HepG2 (cell line): ENCODE results near the gene FOXN3. TPM values are rescaled to one million over a fixed set of nuclear protein-coding genes. Genes with fewer than 3 reads are reported as not detected.

Experiments
- CTCF ChIP-seq: sonication (generic); formaldehyde crosslinking; IDR thresholded peaks from 2 replicates; pipeline ENCODE4 v1.5.0; 2020; ENCODE audit warnings: mild to moderate bottlenecking, missing genetic modification reagents, moderate library complexity
- ERF ChIP-seq: IDR thresholded peaks from 2 replicates; pipeline ENCODE4 v1.6.1; 2018; ENCODE audit warnings: missing biosample characterization, missing genetic modification reagents
- FOSL2 ChIP-seq: sonication (generic); formaldehyde crosslinking; IDR thresholded peaks from 2 replicates; pipeline ENCODE4 v1.4.0; 2020; ENCODE audit warnings: missing genetic modification reagents
- FOXA1 ChIP-seq, 2 experiments: fragments of 450-650 bp in 1 of 2; sonication (generic) in 1 of 2; formaldehyde crosslinking in 1 of 2; IDR thresholded peaks; 2 replicates each; pipeline versions ENCODE4 v1.4.0 to v1.6.1; 2016 to 2020; ENCODE audit warnings: missing genetic modification reagents in 1 of 2
- GABPB1 ChIP-seq: IDR thresholded peaks from 2 replicates; pipeline ENCODE4 v1.6.1; 2016; ENCODE audit warnings: mild to moderate bottlenecking, missing genetic modification reagents, moderate library complexity, missing compliant biosample characterization
- GMEB1 ChIP-seq: sonication (generic); formaldehyde crosslinking; IDR thresholded peaks from 2 replicates; pipeline ENCODE4 v1.5.1; 2020; ENCODE audit warnings: missing genetic modification reagents, mild to moderate bottlenecking, borderline replicate concordance
- HIC2 ChIP-seq: sonication (generic); formaldehyde crosslinking; IDR thresholded peaks from 2 replicates; pipeline ENCODE4 v1.9.0; 2022; ENCODE audit warnings: low read depth, missing genetic modification reagents
- HNRNPH1 ChIP-seq: fragments of 200-400 bp; formaldehyde crosslinking; optimal IDR thresholded peaks from 2 replicates; pipeline ENCODE3; 2017; ENCODE audit warnings: mild to moderate bottlenecking, low read depth, low read length
- MIER3 ChIP-seq: IDR thresholded peaks from 2 replicates; pipeline ENCODE4 v1.6.1; 2016; ENCODE audit warnings: missing compliant biosample characterization, borderline replicate concordance
- MXD1 ChIP-seq: sonication (generic); formaldehyde crosslinking; IDR thresholded peaks from 2 replicates; pipeline ENCODE4 v1.4.0; 2020; ENCODE audit warnings: mild to moderate bottlenecking, missing genetic modification reagents
- MXD4 ChIP-seq: IDR thresholded peaks from 2 replicates; pipeline ENCODE4 v1.6.1; 2016; ENCODE audit warnings: mild to moderate bottlenecking, missing biosample characterization, missing genetic modification reagents
- PITX1 ChIP-seq: sonication (generic); formaldehyde crosslinking; IDR thresholded peaks from 2 replicates; pipeline ENCODE4 v1.5.1; 2020; ENCODE audit warnings: mild to moderate bottlenecking, missing genetic modification reagents
- SOX5 ChIP-seq: IDR thresholded peaks from 2 replicates; pipeline ENCODE4 v1.6.1; 2016; ENCODE audit warnings: borderline replicate concordance
- SP4 ChIP-seq: sonication (generic); formaldehyde crosslinking; IDR thresholded peaks from 2 replicates; pipeline ENCODE4 v1.8.1; 2023; ENCODE audit warnings: mild to moderate bottlenecking, missing genetic modification reagents
- SRY ChIP-seq: sonication (generic); formaldehyde crosslinking; IDR thresholded peaks from 2 replicates; pipeline ENCODE4 v1.8.0; 2022; ENCODE audit warnings: mild to moderate bottlenecking, missing genetic modification reagents
- ZBTB21 ChIP-seq: sonication (generic); formaldehyde crosslinking; IDR thresholded peaks from 2 replicates; pipeline ENCODE4 v1.4.0; 2020; ENCODE audit warnings: missing genetic modification reagents
- ZNF124 ChIP-seq: sonication (generic); formaldehyde crosslinking; IDR thresholded peaks from 2 replicates; pipeline ENCODE4 v1.4.0; 2020; ENCODE audit warnings: missing genetic modification reagents
- ZNF350 ChIP-seq: sonication (generic); formaldehyde crosslinking; IDR thresholded peaks from 2 replicates; pipeline ENCODE4 v1.4.0; 2020; ENCODE audit warnings: mild to moderate bottlenecking, low read depth, missing genetic modification reagents, borderline replicate concordance
- ZNF441 ChIP-seq: sonication (generic); formaldehyde crosslinking; IDR thresholded peaks from 2 replicates; pipeline ENCODE4 v1.7.0; 2021; ENCODE audit warnings: missing genetic modification reagents, borderline replicate concordance
- ZNF639 ChIP-seq: conservative IDR thresholded peaks from 2 replicates; pipeline ENCODE4 v1.6.1; 2018; ENCODE audit warnings: missing genetic modification reagents
- ZNF644 ChIP-seq: IDR thresholded peaks from 2 replicates; pipeline ENCODE4 v1.6.1; 2016; ENCODE audit warnings: low read depth
- ZNF691 ChIP-seq: sonication (generic); formaldehyde crosslinking; IDR thresholded peaks from 2 replicates; pipeline ENCODE4 v1.4.0; 2020; ENCODE audit warnings: missing genetic modification reagents, low read depth, mild to moderate bottlenecking, borderline replicate concordance
- ZNF792 ChIP-seq: IDR thresholded peaks from 2 replicates; pipeline ENCODE4 v1.6.1; 2016
- ZNF839 ChIP-seq: sonication (generic); formaldehyde crosslinking; IDR thresholded peaks from 2 replicates; pipeline ENCODE4 v1.4.0; 2020; ENCODE audit warnings: missing genetic modification reagents, mild to moderate bottlenecking, borderline replicate concordance
- polyA plus RNA-seq, 8 experiments: library from polyadenylated mRNA; depleted of rRNA in 3 of 8; stranded (reverse) in 7 of 8; unstranded in 1 of 8; fragments of >200 nt; fragmentation: Illumina TruSeq in 4 of 8; extraction: Trizol in 4 of 8; gene quantifications; 2 replicates each; pipeline versions ENCODE4 v1.2.1 to v1.2.3, GENCODE V29; 2011 to 2016; ENCODE audit warnings: low read depth in 4 of 8, missing spikeins in 1 of 8, mixed read lengths in 1 of 8; ENCODE audit not compliant: insufficient read depth in 1 of 8
- total RNA-seq, 5 experiments: library from RNA; depleted of rRNA; stranded (reverse); fragments of >200 nt; fragmentation: Illumina TruSeq; extraction: Trizol; gene quantifications; 2 replicates each; pipeline ENCODE4 v1.2.3, GENCODE V29; 2016; ENCODE audit warnings: low read depth in 1 of 5

The FOXN3 gene
- total and polyA plus RNA-seq, 2 of the 13 experiments (the other 11 are each of a cell fraction or from before 2014, with no cell fraction given): 32.4 to 70.2 TPM

GRCh38 chr14:89391123-89391522 lies 25.9 kb downstream of the FOXN3 start (continued):
- TF ChIP-seq MXD4 (CRISPR knock-in tag): no peak; the same call in 1 of the 2 replicates
- TF ChIP-seq SP4 (CRISPR knock-in tag): no peak
- TF ChIP-seq MIER3: 0 out of 2 replicates have a peak, but pooled peaks have one; percentile 63
- TF ChIP-seq ZNF644 (CRISPR knock-in tag): peak; percentile 79
- TF ChIP-seq HNRNPH1: no peak
- no peak for TF ChIP-seq FOXA1 (IDR thresholded peaks at IDR 0.05)
- peak; percentile 56 for TF ChIP-seq FOXA1 (CRISPR knock-in tag; IDR thresholded peaks at IDR 0.05)
- TF ChIP-seq ZNF691 (CRISPR knock-in tag): no peak; the same call in 1 of the 2 replicates
- TF ChIP-seq SRY: no peak
- peak; percentile 22; the same call in 1 of the 2 replicates for TF ChIP-seq GMEB1
- TF ChIP-seq ZNF792 (CRISPR knock-in tag): no peak
- 0 out of 2 replicates have a peak, but pooled peaks have one; percentile 17 for TF ChIP-seq ZNF639 (CRISPR knock-in tag)
- TF ChIP-seq ZNF124 (CRISPR knock-in tag): no peak
- TF ChIP-seq SOX5 (CRISPR knock-in tag): peak; percentile 86; the same call in 1 of the 2 replicates
- no peak for TF ChIP-seq CTCF (CRISPR knock-in tag)
- TF ChIP-seq ZNF839: no peak
- TF ChIP-seq PITX1 (CRISPR knock-in tag): no peak
- no peak for TF ChIP-seq ZNF350
- TF ChIP-seq ZNF441 (CRISPR knock-in tag): 0 out of 2 replicates have a peak, but pooled peaks have one; percentile 34
- no peak for TF ChIP-seq MXD1 (CRISPR knock-in tag)
- 0 out of 2 replicates have a peak, but pooled peaks have one; percentile 52 for TF ChIP-seq ERF
- TF ChIP-seq ZBTB21 (CRISPR knock-in tag): no peak
- no peak for TF ChIP-seq GABPB1 (CRISPR knock-in tag)
- peak; percentile 99 for TF ChIP-seq FOSL2 (CRISPR knock-in tag)
- no peak for TF ChIP-seq HIC2
